Stimulated activated CD4-positive, alpha-beta T cell treated with anti-CD3 and anti-CD28 coated beads, TNF-alpha, amount 100 ng/mL, for 1 hour (primary cell): ENCODE results near the gene ITFG1.
"Not testable (repeated sequence)": the region's sequence is repeated elsewhere in the genome, so short reads cannot be mapped to it uniquely, and the experiment has no call there.

Experiments used
- DNase-seq, 3 donors: peaks; one replicate each; pipeline ENCODE4 v3.0.0-alpha.2; 2020; ENCODE audit warnings: low read depth in 3 of 3, low spot score in 1 of 3

The ITFG1 gene

DNA sequence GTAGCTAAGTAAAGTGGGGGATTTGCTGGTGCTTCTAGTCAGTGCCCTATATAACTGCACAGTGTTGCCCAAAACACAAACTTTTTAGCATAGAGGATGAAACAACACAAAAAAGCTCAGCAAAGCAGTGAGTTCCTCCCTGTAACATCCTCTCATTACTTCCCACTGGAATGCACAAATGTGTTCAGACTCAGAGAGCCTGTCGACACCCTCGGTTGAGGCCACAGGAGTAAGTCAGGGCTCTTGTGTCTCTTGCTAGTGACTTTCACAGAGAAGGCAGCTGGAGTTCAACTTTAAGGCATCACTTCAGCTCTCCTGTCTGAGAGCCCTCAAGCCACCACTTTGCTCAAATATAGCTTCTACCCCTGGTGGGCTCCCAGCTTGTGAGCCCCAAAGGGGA, 209.9 kb downstream of the ITFG1 start:
- no peak for DNase-seq

DNA sequence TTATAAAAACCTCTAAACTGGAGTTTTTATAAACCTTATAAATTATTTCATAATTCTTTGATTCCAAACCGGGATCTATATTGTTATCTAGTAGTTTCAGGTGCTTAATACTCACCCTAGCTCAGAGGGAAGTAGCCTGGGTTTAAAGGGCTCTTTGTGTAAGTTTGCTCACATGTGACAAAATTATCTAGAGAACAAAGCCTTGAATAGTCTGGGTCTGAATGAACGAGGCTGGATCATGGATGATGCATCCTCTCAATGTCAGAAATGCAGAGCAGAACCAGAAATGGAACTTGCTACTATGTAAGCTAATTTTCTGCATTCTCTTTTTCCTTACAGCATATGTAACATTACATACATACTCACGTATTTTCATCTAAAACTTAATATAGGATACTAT, 213.2 kb downstream of the ITFG1 start:
- DNase-seq = no peak

DNA sequence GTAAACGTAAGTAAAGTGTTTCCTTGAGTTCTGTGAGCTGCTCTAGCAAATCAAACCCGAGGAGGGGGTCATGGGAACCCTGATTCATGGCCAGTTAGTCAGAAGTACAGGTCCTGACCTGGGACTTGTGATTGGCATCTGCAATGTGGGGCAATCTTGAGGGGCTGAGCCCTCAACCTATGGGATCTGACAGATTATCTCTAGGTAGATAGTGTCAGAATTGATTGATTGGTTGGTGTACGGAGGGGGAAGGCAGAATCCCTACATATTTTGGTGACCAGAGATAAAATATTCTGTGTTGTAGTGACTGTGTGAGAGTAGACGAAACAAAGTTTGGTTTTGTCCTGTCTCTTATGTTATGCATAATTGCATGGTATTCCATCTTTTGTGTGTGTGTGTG, 216.7 kb downstream of the ITFG1 start:
- DNase-seq = no peak

DNA sequence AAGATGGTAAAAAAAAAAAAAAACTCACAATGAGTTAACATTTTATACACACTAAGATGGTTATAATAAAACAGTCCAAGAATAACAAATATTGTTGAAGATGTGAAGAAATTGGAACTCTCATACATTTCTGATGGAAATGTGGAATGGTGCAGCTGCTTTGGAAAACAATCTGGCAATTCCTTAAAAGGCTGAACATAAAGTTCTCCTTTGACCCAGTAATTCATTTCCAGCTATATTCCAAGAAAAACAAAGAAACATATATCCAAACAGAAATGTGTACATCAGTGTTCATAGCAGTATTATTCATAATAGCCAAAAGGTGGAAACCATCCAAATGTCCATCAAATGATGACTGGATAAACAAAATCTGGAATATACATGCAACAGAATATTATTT, 219.8 kb downstream of the ITFG1 start:
- no peak for DNase-seq

DNA sequence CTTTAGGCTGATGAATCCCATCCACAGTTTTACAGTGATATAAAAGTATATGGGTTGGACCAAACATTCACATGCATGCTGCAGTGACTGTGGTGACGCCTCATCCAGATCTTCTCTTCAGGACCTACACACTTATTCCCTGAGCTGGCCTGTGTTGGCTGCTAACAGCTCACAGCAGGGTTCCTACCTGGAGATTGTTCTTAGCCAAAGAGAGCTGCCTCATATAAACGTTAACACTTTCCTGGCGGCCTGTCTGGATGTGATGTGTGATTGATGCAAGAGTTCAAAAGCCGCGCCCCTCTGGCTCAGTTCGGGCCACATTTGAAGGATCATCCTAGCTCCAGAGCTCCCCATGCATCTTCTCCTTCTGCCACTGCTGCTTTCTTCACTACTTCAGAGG, 224.1 kb downstream of the ITFG1 start:
- DNase-seq = no peak

GRCh38 chr16:47230296-47230695, 230.6 kb downstream of the ITFG1 start:
- no peak for DNase-seq

DNA sequence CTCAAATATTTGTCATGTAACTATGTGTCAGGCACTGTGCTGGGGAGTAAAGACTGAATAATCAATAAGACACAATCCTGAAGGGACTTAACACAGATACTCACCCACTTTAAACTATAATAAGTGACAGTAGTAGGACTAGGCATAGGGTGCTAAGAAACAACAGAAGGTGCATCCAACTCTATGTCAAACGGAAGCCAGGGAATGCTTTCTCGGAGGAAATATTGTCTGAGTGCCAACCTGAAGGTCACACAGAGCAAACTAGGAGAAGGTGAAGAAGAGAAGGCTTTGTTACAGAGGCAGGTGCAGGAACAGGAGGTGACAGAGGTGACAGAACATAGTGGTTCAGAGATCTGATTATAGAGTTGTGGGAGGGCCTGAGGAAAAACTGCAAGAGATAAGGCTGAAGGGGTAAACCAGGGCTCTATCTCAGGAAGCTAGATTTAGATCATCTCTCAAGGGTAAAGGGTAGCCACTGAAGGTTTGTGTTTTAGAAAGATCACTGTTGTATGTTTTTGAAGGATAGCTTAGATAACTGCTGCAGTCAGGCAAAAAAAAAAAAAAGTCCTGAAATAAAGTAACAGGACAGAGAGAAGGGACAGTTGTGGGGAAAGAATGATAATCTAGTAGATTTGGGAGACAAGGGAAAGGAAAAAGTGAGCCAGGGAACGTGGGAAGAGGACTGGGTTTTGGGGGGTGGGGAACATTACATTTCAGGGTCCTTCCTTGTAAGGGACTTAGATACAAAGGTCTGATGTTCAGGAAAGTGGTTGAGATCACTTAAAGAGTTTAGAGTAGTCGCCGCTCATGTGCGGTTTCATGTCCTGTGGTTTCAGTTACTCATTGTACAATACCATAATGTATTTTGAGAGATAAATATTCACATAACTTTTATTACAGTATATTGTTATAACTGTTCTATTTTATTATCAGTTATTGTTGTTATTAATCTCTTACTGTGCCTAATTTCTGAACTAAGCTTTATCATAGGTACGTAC, 231.5 kb downstream of the ITFG1 start:
- no peak for DNase-seq

DNA sequence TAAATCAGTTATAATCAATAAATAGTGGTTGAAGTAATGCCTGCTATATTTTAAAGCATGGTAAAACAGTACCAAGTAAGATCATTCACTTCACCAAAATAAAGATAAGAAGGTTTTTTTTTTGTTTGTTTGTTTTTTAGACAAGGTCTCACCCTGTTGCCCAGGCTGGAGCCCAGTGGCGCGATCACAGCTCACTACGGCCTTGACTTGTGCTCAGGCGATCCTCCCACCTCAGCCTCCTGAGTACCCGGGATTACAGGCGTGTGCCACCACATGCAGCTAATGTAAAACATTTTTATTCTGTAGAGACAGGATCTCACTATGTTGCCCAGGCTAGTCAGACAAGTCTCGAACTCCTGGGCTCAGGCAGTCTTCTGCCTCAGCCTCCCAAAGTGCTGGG, 232.6 kb downstream of the ITFG1 start:
- DNase-seq = no peak

GRCh38 chr16:47213761-47214440, 247.0 kb downstream of the ITFG1 start:
- DNase-seq = no peak

- no peak for DNase-seq
Observed at GRCh38 chr16:47211218-47211617, 249.6 kb downstream of the ITFG1 start.

GRCh38 chr16:47204736-47205504, 255.9 kb downstream of the ITFG1 start:
- no peak for DNase-seq

GRCh38 chr16:47203433-47203832, 257.4 kb downstream of the ITFG1 start:
- not testable (repeated sequence) for DNase-seq

DNA sequence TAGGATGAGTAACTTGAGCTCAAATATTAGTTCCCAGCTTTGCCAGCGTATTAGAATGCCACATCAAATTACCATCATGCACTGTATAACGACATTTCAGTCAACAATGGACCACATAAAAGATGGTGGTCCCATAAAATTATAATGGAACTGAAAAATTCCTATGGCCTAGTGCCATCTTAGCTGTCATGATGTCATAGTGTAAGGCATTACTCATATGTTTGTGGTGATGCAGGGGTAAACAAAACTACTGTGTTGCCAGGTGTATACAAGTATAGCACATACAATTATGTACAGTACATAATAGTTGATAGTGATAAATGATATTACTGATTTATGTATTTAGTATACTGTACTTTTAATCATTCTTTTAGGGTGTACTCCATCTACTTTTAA, 262.7 kb downstream of the ITFG1 start:
- DNase-seq = no peak

- DNase-seq = no peak
Observed at GRCh38 chr16:47197536-47198179, 263.2 kb downstream of the ITFG1 start.

DNA sequence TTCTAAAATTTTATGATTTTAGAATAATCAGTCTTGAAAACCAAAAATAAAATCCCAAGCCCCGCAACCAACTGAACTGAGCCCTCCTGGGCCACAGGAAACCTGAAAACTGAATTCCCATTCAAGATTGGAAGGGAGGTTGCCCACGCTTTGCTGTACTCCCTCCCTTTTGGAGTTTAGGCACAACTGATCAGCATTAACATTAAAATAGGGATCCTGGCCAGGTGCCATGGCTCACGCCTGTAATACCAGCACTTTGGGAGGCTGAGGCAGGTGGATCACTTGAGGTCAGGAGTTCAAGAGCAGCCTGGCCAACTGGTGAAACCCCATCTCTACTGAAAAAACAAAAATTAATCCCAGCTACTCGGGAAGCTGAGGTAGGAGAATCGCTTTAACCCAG, 264.4 kb downstream of the ITFG1 start:
- no peak for DNase-seq

- no peak for DNase-seq
Observed at GRCh38 chr16:47182318-47182717, 278.5 kb downstream of the ITFG1 start.

DNA sequence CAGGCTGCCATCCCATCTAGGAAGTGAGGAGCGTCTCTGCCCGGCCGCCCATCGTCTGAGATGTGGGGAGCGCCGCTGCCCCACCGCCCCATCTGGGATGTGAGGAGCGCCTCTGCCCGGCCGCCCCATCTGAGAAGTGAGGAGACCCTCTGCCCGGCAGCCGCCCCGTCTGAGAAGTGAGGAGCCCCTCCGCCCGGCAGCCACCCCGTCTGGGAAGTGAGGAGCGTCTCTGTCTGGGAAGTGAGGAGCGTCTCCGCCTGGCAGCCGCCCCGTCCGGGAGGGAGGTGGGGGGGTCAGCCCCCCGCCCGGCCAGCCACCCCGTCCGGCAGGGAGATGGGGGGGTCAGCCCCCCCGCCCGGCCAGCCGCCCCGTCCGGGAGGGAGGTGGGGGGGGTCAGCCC, 279.8 kb downstream of the ITFG1 start:
- not testable (repeated sequence) for DNase-seq

- DNase-seq = no peak
Observed at GRCh38 chr16:47180073-47180472, 280.8 kb downstream of the ITFG1 start.

DNA sequence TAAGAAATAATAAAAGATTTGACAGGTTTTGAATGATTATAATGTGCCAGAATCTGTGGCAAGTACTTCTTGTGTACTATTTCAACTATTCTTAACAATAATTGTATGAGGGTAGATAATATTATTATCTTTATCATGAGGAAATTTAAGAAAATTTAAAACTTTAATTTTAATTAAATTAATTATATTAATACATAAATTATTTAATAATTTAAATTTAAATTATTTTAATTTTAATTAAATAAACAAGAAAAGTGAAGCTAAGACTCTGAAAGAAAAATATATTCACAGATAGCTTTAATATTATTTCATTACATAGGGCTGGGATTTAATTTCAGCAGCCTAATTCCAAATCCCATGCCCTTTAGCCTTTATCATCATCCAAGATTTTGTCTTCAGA, 285.7 kb downstream of the ITFG1 start:
- DNase-seq = no peak

- DNase-seq = no peak
Observed at GRCh38 chr16:47162670-47163420, 298.0 kb downstream of the ITFG1 start.
